HG03442 (cell line): ENCODE measurements around the gene KPRP.

Source experiments
- ATAC-seq: cut with Tn5 transposase; IDR thresholded peaks from one replicate; pipeline ENCODE4 v1.9.1; 2021; ENCODE audit warnings: mild to moderate bottlenecking, moderate library complexity; ENCODE audit not compliant: unreplicated experiment

Gene KPRP

DNA sequence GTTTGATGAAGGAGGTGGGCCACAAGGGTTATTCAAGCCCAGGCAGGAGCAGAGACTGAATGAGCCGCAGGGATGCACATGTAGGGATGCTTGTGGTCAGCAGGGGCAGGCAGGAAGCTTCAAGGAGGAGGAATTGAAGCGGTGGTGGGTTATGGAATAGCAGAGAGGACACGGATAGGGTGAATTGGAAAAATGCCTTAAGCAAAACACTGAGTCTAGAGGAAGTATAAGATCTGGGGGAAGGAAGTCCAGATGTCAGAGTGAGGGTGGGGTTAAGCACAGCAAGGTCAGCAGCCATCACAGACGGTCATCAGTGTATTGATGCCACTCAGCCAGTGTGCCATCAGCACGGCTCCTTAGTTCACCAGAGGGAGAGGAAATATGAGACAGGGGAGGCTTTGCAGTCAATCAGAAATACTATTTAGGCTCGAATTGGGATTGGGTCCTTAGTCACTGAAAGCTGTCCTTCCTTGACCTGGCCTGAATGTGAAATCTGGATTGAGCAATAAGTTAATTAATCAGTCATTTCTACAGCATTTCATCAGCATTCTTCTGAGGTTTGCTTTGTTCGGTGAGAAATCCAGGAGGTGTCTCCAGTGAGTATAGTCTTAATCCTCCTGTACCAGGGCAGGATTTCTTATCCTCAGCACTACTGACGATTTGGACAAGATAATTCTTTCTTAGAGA is 11.2 kb downstream of the KPRP start:
- no peak for ATAC-seq

DNA sequence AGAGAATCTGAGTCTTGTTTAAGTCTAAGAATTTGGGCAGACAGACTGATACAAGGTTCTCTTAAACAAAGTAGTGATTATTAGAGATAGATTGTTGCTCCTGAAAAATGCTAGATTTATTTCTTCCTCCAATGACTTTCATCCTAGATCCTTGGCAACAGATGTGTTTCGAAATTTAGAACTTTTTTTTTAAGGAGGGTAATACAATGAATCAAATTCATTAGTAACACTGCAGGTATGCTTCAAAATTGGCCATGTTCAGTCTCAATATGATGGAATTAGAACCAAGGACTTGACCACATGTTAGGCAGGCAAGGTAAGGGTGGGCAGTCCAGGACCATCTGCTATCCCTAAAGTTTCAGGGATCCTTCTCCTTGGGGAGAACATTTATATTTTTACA is 12.6 kb downstream of the KPRP start:
- no peak for ATAC-seq

DNA sequence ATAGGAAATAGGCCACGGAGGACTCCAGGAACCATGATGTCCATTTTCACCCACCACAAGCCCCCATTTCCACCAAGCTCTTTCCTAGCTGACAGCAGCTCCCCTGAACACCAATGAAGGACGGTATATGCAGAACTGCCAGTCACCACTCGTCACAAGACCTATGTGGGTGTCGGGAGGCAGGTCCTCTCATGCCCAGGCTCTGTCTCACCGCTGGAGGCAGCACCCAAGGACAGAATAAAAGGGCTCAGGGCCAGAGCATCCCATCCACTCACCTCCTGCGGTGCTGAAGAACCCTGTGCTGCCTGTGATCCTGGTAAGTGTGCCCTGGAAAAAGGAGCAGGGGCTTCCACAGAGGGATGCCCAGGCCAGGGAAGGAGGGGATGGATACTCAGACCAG is 17.1 kb downstream of the KPRP start, which contains the start of gene LCE1F:
Gene LCE1F (plus strand): TSS at position 266 of the 400 bp plus-strand sequence. CDS start 1,232 bp downstream, outside the sequence.
- no peak for ATAC-seq

DNA sequence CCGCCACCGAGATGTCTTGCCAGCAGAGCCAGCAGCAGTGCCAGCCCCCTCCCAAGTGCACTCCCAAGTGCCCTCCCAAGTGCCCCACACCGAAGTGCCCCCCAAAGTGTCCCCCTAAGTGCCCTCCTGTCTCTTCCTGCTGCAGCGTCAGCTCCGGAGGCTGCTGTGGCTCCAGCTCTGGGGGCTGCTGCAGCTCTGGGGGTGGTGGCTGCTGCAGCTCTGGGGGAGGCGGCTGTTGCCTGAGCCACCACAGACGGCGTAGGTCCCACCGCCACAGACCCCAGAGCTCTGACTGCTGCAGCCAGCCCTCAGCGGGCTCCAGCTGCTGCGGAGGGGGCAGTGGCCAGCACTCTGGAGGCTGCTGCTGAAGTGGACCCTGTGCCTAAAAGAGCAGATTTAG is 18.5 kb downstream of the KPRP start:
- ATAC-seq, result no peak

DNA sequence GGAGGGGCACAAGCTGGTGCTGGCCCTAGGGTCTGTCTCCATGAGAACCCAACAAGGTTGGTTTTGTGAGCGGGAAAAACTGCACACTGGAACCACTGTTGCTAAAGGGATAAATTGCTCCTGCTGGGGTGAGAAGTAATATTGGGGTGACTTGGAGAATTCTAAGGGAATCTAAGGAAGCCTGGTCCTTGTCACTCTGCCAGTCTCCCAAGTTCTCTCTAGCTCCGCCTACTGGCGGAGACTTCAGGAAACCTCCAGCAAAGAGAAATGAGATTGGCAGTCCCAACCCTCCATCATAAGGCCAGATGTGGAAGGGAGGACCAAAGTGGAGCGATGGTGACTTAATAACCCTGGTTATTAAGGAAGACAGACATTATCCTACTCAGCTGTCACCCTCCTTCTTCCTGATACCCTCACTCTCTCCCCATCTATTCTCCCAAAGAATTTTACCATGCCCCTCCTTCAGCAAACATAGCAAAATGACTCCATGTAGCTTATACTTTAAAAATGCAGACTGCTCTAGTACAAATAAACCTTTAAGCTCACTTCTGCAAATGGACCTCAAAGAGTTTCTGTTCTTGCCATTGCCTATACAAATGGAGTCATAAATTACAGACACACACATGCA is 19.8 kb downstream of the KPRP start:
- ATAC-seq, result no peak

DNA sequence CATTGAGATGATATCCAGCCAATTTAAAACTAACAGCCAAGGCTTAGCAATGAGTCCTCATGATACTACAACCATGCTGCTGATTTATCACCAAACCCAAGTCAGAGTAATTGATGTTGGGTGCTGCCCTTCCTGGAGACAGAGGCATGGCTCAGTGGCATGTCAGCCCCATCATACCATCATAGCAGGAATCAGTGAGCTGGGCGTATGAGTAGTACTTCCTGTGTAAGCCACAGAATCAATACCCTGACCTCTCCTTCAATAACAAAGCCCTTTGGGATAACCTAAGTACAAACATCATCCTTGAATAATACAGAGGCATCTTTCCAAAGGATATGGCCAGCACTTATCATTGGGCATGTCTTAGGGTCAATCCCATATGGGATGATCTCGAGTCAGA is 25.3 kb downstream of the KPRP start:
- ATAC-seq, result no peak

DNA sequence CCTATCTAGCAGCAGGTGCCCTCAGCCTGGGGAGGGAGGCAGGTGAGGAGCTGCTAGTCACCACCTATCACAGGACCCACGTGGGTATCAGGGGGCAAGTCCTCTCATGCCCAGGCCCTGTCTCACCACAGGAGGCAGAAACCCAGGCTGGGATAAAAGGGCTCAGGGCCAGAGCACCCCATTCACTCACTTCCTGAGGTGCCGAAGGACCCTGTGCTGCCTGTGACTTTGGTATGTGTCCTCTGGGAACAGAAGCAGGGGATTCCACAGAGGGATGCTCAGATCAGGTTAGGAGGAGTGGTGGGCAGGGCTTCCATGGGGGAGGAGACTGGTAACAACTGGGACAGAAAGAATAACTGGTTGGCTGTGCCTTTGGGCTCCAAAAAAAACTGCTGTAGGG is 28.3 kb downstream of the KPRP start, which contains the start of gene LCE1E:
Gene LCE1E (plus strand): TSS at position 181 of the 400 bp plus-strand sequence. CDS start 1,043 bp downstream, outside the sequence.
- peak; percentile 49 for ATAC-seq

DNA sequence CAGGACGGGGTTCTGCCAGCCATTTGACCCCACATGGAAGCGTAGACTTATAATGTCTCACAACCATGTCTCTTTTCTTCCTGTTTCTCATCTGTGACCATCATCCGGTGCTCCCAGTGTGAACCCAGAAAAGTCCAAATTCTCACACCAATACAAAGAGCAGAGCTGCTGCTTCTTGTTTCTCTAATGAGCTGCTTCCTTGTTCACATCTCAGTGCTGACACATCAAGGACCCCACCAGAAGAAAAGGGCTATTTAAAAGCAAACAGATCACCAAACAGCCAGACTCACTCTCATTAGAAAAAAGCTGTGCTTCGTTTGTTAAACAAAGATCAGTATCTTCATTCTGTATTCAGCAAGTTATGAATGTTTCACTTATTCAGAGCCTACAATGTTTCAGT is 37.9 kb downstream of the KPRP start:
- ATAC-seq, result no peak

DNA sequence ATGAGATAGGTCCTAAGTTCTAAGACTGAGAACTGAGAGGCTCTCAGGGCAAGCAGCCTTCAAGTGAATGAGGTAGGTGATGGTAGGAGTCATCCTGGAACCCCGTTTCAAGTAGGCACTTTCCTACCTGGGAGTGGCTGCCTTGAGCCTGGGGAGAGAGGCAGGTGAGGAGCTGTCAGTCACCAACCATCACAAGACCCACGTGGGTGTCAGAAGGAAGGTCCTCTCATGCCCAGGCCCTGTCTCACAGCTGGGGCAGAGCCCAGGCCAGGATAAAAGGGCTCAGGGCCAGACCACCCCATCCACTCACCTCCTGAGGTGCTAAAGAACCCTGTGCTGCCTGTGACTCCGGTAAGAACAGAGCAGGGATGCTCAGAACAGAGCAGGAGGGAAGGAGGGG is 38.6 kb downstream of the KPRP start, which contains the start of gene LCE1D:
Gene LCE1D (plus strand): TSS at position 301 of the 400 bp plus-strand sequence. CDS start 1,074 bp downstream, outside the sequence.
- ATAC-seq, result no peak

DNA sequence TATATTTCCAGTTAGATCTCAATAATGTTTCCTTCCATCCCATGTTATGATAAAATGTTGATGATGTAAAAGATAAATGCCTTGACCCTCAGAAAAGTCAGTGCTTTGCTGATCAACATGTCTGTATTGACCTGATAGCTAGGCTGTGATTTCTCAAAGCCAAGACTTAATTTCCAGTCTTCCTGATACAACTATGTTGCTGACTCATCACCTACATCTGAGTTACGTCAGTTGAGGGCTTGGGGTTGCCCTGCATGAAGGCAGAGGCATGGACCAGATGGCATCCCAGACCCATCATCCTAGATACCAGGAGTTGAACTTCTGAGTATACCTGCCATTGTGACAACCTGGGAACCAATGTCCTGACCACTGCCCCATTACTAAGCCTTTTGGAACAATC is 43.5 kb downstream of the KPRP start:
- no peak for ATAC-seq

DNA sequence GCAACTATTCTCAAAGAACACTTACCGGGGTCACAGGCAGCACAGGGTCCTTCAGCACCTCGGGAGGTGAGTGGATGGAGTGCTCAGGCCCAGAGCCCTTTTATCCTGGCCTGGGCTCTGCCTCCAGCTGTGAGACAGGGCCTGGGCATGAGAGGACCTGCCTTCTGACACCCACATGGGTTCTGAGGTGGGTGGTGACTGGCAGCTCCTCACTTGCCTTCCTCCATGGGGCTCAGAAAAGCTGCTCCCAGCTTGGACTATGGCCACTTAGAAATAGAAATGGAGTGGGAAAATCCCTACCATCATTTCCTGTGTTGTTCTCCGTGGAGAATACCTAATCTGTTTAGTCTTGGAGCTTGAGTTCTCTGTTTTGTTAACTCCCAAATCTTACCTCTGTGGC is 48.8 kb downstream of the KPRP start, which contains the start of gene LCE1C:
Gene LCE1C (minus strand): TSS at position 76 of the 400 bp plus-strand sequence. CDS start 1,173 bp downstream, outside the sequence.
- no peak for ATAC-seq

DNA sequence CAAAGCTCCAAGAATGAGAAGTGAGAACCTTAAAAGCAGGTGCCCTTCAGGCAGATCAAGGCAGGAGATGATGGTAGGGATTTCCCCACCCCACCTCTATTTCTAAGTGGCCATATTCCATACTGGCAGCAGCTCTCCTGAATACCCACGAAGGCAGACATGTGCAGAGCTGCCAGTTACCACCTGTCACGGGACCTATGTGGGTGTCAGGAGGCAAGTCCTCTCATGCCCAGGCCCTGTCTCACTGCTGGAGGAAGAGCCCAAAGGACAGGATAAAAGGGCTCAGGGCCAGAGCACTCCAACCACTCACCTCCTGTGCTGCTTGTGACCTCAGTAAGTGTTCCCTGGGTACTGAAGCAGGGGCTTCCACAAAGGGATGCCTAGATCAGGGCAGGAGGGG is 53.2 kb downstream of the KPRP start:
- no peak for ATAC-seq
